Neuron (in vitro differentiated cells): ENCODE data around the gene FCHSD2.

Experiments
- H2AFZ ChIP-seq: one replicate; pipeline ENCODE4 v1.6.1; 2013; ENCODE audit warnings: low read depth, mild to moderate bottlenecking, inconsistent platforms, low read length, moderate library complexity
- H3K27me3 ChIP-seq: one replicate; pipeline ENCODE4 v1.6.1; 2013; ENCODE audit warnings: low read length; ENCODE audit not compliant: insufficient read depth
- H3K36me3 ChIP-seq: one replicate; pipeline ENCODE4 v1.6.1; 2013; ENCODE audit warnings: low read length; ENCODE audit not compliant: insufficient read depth
- H3K4me1 ChIP-seq: one replicate; pipeline ENCODE4 v1.6.1; 2013; ENCODE audit warnings: low read length; ENCODE audit not compliant: insufficient read depth
- H3K4me3 ChIP-seq: 2 replicates; pipeline ENCODE4 v1.5.1; 2013; ENCODE audit warnings: mild to moderate bottlenecking, low read length, moderate library complexity
- H3K9me3 ChIP-seq: one replicate; pipeline ENCODE4 v1.6.1; 2013; ENCODE audit warnings: low read length

FCHSD2 gene

GRCh38 chr11:73114110-73114834 lies 27.8 kb downstream of the FCHSD2 start:
- H3K4me1 ChIP-seq, result no peaks in the 10 kb centered on the region
- H2AFZ ChIP-seq, result no peak overlapping the region
- H3K4me3 ChIP-seq, result no peak overlapping the region
- no peaks in the 10 kb centered on the region for H3K27me3 ChIP-seq
- H3K9me3 ChIP-seq, result peaks cover 18% of the 10 kb centered on the region
- H3K36me3 ChIP-seq, result peaks cover 10% of the 10 kb centered on the region

- H3K36me3 ChIP-seq, result peaks cover 8% of the 10 kb centered on the region
- no peak overlapping the region for H3K4me3 ChIP-seq
- H2AFZ ChIP-seq, result no peak overlapping the region
- no peaks in the 10 kb centered on the region for H3K27me3 ChIP-seq
- no peaks in the 10 kb centered on the region for H3K4me1 ChIP-seq
- peaks cover 18% of the 10 kb centered on the region for H3K9me3 ChIP-seq
Observed at GRCh38 chr11:73113426-73113825, 28.7 kb downstream of the FCHSD2 start.

GRCh38 chr11:73107597-73107996 lies 34.5 kb downstream of the FCHSD2 start:
- peaks cover 2% of the 10 kb centered on the region for H3K36me3 ChIP-seq
- H2AFZ ChIP-seq, result no peak overlapping the region
- no peaks in the 10 kb centered on the region for H3K4me1 ChIP-seq
- peaks cover under 1% of the 10 kb centered on the region for H3K9me3 ChIP-seq
- no peak overlapping the region for H3K4me3 ChIP-seq
- H3K27me3 ChIP-seq, result no peaks in the 10 kb centered on the region

- Histone ChIP-seq H3K27me3 (no peaks in the 10 kb centered on the region), H3K36me3 (peaks cover 2% of the 10 kb centered on the region), H3K9me3 (peaks cover 4% of the 10 kb centered on the region), H3K4me1 (no peaks in the 10 kb centered on the region), H3K4me3 (no peak overlapping the region), H2AFZ (no peak overlapping the region)
Observed at GRCh38 chr11:73106347-73106746, 35.8 kb downstream of the FCHSD2 start.

- H3K36me3 ChIP-seq, result no peaks in the 10 kb centered on the region
- no peaks in the 10 kb centered on the region for H3K27me3 ChIP-seq
- no peaks in the 10 kb centered on the region for H3K4me1 ChIP-seq
- no peak overlapping the region for H2AFZ ChIP-seq
- H3K4me3 ChIP-seq, result no peak overlapping the region
- peaks cover 7% of the 10 kb centered on the region for H3K9me3 ChIP-seq
Observed at GRCh38 chr11:73100578-73100977, 41.5 kb downstream of the FCHSD2 start.

- no peak overlapping the region for H3K4me3 ChIP-seq
- H3K36me3 ChIP-seq, result no peaks in the 10 kb centered on the region
- no peaks in the 10 kb centered on the region for H3K27me3 ChIP-seq
- H3K4me1 ChIP-seq, result no peaks in the 10 kb centered on the region
- H2AFZ ChIP-seq, result no peak overlapping the region
- peaks cover 7% of the 10 kb centered on the region for H3K9me3 ChIP-seq
Observed at GRCh38 chr11:73099512-73100266, 42.4 kb downstream of the FCHSD2 start.

GRCh38 chr11:73095613-73096012 lies 46.5 kb downstream of the FCHSD2 start:
- Histone ChIP-seq H3K4me3 (no peak overlapping the region), H2AFZ (no peak overlapping the region), H3K4me1 (no peaks in the 10 kb centered on the region), H3K9me3 (peaks cover 2% of the 10 kb centered on the region), H3K36me3 (no peaks in the 10 kb centered on the region), H3K27me3 (no peaks in the 10 kb centered on the region)

GRCh38 chr11:73091521-73092305 lies 50.4 kb downstream of the FCHSD2 start:
- H3K4me3 ChIP-seq, result no peak overlapping the region
- no peaks in the 10 kb centered on the region for H3K9me3 ChIP-seq
- no peaks in the 10 kb centered on the region for H3K36me3 ChIP-seq
- H3K4me1 ChIP-seq, result no peaks in the 10 kb centered on the region
- H3K27me3 ChIP-seq, result no peaks in the 10 kb centered on the region
- no peak overlapping the region for H2AFZ ChIP-seq

- peaks cover 2% of the 10 kb centered on the region for H3K4me1 ChIP-seq
- no peaks in the 10 kb centered on the region for H3K36me3 ChIP-seq
- H3K4me3 ChIP-seq, result no peak overlapping the region
- H2AFZ ChIP-seq, result no peak overlapping the region
- H3K27me3 ChIP-seq, result no peaks in the 10 kb centered on the region
- H3K9me3 ChIP-seq, result no peaks in the 10 kb centered on the region
Observed at GRCh38 chr11:73087730-73088129, 54.4 kb downstream of the FCHSD2 start.

GRCh38 chr11:73085189-73085875 lies 56.8 kb downstream of the FCHSD2 start:
- peaks cover 2% of the 10 kb centered on the region for H3K4me1 ChIP-seq
- H3K27me3 ChIP-seq, result no peaks in the 10 kb centered on the region
- no peak overlapping the region for H2AFZ ChIP-seq
- peaks cover 2% of the 10 kb centered on the region for H3K36me3 ChIP-seq
- H3K9me3 ChIP-seq, result no peaks in the 10 kb centered on the region
- H3K4me3 ChIP-seq, result no peak overlapping the region

GRCh38 chr11:73078631-73079030 lies 63.5 kb downstream of the FCHSD2 start:
- Histone ChIP-seq H3K4me1 (no peaks in the 10 kb centered on the region), H3K9me3 (peaks cover 6% of the 10 kb centered on the region), H3K4me3 (no peak overlapping the region), H2AFZ (no peak overlapping the region), H3K36me3 (peaks cover 5% of the 10 kb centered on the region), H3K27me3 (no peaks in the 10 kb centered on the region)

GRCh38 chr11:73077454-73077853 lies 64.7 kb downstream of the FCHSD2 start:
- Histone ChIP-seq H3K4me1 (no peaks in the 10 kb centered on the region), H2AFZ (no peak overlapping the region), H3K9me3 (peaks cover 6% of the 10 kb centered on the region)

More at GRCh38 chr11:73077454-73077853, 64.7 kb downstream of the FCHSD2 start:
- Histone ChIP-seq H3K4me3 (no peak overlapping the region), H3K27me3 (no peaks in the 10 kb centered on the region), H3K36me3 (peaks cover 5% of the 10 kb centered on the region)
